GM12892 (cell line): ENCODE measurements around the gene USP48.

Experiments used
- POLR2A ChIP-seq: IDR thresholded peaks from 2 replicates; pipeline ENCODE4 v1.6.1; 2011; ENCODE audit warnings: low read depth, low read length, control low read depth
- POLR2AphosphoS5 ChIP-seq: IDR thresholded peaks from 2 replicates; pipeline ENCODE4 v1.6.1; 2011; ENCODE audit warnings: low read depth, low read length, control low read depth

DNA sequence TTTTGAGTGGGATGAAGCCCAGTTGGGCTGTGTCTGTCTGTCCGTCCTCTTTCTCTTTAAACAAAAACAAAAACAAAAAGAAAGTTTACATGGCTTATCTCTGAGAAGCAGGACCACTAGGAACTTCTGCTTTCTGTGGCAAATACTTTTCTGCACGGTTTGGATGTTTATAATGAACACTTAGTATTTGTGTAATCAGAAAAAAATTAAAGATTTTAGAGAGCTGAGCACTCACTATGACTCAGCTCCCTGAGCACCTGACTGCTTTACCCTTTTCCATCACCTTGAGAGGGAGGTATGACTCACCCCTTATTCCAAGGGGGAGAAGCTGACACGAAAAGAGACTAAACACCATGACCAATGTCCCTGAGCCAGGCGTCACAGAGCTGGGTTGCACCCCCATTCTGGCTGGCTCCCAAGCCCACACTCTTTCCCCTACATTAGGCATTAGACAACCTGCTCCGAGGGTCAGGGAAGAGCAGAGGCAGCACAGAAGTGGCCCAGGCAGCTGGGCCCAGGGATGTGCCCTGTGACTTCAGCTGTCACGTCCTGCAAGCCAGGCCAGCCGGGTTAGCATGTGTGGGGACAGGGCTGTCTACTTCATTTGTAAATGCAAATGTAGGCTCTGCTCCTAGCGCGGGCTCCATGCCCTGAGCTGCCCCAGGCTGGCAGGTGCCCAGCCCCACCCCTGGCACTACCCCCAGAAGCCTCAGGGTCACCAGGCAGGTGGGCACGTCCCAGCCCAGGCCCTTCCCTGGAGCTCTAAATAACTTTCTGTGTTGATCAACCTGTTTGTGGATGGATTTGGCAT is 144.2 kb downstream of the USP48 start:
- TF ChIP-seq POLR2A (no peak), POLR2AphosphoS5 (no peak)
